ENCODE measurements around the gene SCARB1.

DNA sequence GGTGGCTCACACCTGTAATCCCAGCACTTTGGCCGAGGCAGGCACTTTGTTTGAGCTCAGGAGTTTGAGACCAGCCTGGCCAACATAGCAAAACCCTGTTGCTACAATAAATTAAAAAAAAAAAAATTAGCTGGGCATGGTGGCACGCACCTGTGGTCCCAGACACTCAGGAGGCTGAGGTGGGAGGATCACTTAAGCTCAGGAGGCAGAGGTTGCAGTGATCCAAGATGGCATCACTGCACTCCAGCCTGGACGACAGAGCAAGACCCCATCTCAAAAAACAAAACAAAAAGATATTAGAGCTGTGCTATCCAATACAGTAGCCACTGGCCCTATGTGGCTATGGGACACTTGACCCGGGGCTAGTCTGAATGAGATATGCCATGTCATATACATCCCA, 6.9 kb upstream of the SCARB1 start:
- TF ChIP-seq CTCF (conservative IDR thresholded peaks at IDR 0.05 in 1 of 2, IDR thresholded peaks at IDR 0.05 in 1 of 2; ENCODE audit: low read depth in 1 of 2, low read length in 2 of 2) (no peak), EZH2 (IDR thresholded peaks at IDR 0.05; ENCODE audit: low read length, missing control alignments) (no peak)
